HCT116 (cell line): ENCODE results near the gene ZYX. TPM values are rescaled to one million over a fixed set of nuclear protein-coding genes. Genes with fewer than 3 reads are reported as not detected.

Experiments
- ATAC-seq: fragments of 200-7000 bp; cut with Tn5 transposase; 2 replicates; pipeline ENCODE4 v1.9.1; 2020; ENCODE audit warnings: mild to moderate bottlenecking, moderate library complexity
- BruUV-seq: library from RNA; stranded (reverse); fragments of 400-500 nt; replicated peaks from 2 replicates; lab custom pipeline; 2021; lab: Mats Ljungman, UMichigan
- CTCF ChIA-PET: fragments of 300-600 bp; sonication (Branson Sonifier 250); formaldehyde crosslinking; loops from one replicate; lab custom pipeline; 2021; ENCODE audit warnings: antibody characterized with exemption; lab: Charles Lee
- POLR2A ChIA-PET: fragments of 300-600, 350-600 bp; sonication (Branson Sonifier 250); formaldehyde crosslinking; loops from one replicate; lab custom pipeline; 2021; ENCODE audit warnings: antibody characterized with exemption; lab: Charles Lee
- RAD21 ChIA-PET, 2 experiments: fragments of 300-600 bp; sonication (Branson Sonifier 250); formaldehyde crosslinking; loops; one replicate each; lab custom pipeline; 2023; ENCODE audit warnings: low total read pairs in 2 of 2; ENCODE audit not compliant: uncharacterized antibody in 2 of 2, unreplicated experiment in 2 of 2, low non-redundant PET in 1 of 2; lab: Charles Lee
- DNase-seq: peaks from one replicate; pipeline ENCODE4 v3.0.0-alpha.2; 2010; ENCODE audit warnings: low read depth, low spot score
- H2AFZ ChIP-seq: fragments of 200-600 bp; shearing (Covaris generic), sonication (generic); 2 replicates; pipeline ENCODE4 v1.6.1; 2017; ENCODE audit warnings: low read depth, mixed run types, mixed read lengths, antibody characterized with exemption, low read length; ENCODE audit not compliant: poor library complexity, severe bottlenecking
- H3K27ac ChIP-seq: 2 replicates; pipeline ENCODE4 v1.5.1; 2012; ENCODE audit warnings: low read depth, low read length
- H3K27me3 ChIP-seq: fragments of 200-600 bp; sonication (generic); 2 replicates; pipeline ENCODE4 v1.6.1; 2016; ENCODE audit warnings: mixed run types, low read length, mixed read lengths; ENCODE audit not compliant: insufficient read depth
- H3K36me3 ChIP-seq, 2 experiments: fragments of 200-500 bp in 1 of 2; fragments of 200-600 bp in 1 of 2; sonication (Bioruptor generic) in 1 of 2; sonication (generic) in 1 of 2; 2 replicates each; pipeline versions ENCODE4 v1.5.1 to v1.6.1; 2014 to 2016; ENCODE audit warnings: low read length in 2 of 2, inconsistent platforms in 1 of 2, mixed read lengths in 1 of 2, mixed run types in 1 of 2; ENCODE audit not compliant: insufficient read depth in 2 of 2, control insufficient read depth in 1 of 2
- H3K4me1 ChIP-seq, 2 experiments: fragments of 200-600 bp in 1 of 2; sonication (generic) in 1 of 2; 2 replicates each; pipeline versions ENCODE4 v1.5.1 to v1.6.1; 2012 to 2017; ENCODE audit warnings: low read length in 2 of 2, inconsistent platforms in 1 of 2, mild to moderate bottlenecking in 1 of 2, mixed read lengths in 1 of 2, mixed run types in 1 of 2, moderate library complexity in 1 of 2; ENCODE audit not compliant: insufficient read depth in 2 of 2, control insufficient read depth in 1 of 2
- H3K4me2 ChIP-seq: fragments of 200-600 bp; sonication (generic); 2 replicates; pipeline ENCODE4 v1.6.1; 2017; ENCODE audit warnings: mixed run types, low read length, mixed read lengths
- H3K4me3 ChIP-seq, 2 experiments: fragments of 200-600 bp in 1 of 2; sonication (generic) in 1 of 2; replicated peaks in 1 of 2; 2 replicates each; pipeline ENCODE4 v1.5.1; 2011 to 2016; ENCODE audit warnings: low read length in 2 of 2, control low read depth in 1 of 2, low read depth in 1 of 2, mild to moderate bottlenecking in 1 of 2, mixed read lengths in 1 of 2, mixed run types in 1 of 2
- H3K79me2 ChIP-seq: fragments of 200-600 bp; sonication (generic); 2 replicates; pipeline ENCODE4 v1.6.1; 2017; ENCODE audit warnings: mild to moderate bottlenecking, mixed run types, low read length, moderate library complexity, mixed read lengths; ENCODE audit not compliant: insufficient read depth
- H3K9ac ChIP-seq: fragments of 200-600 bp; sonication (generic); 2 replicates; pipeline ENCODE4 v1.6.1; 2016; ENCODE audit warnings: low read length, mixed read lengths
- H3K9me2 ChIP-seq: fragments of 200-600 bp; sonication (generic), shearing (Covaris generic); 2 replicates; pipeline ENCODE4 v1.6.1; 2017; ENCODE audit warnings: mixed run types, mild to moderate bottlenecking, moderate library complexity; ENCODE audit not compliant: insufficient read depth
- H3K9me3 ChIP-seq, 2 experiments: fragments of 200-500 bp in 1 of 2; fragments of 200-600 bp in 1 of 2; sonication (Bioruptor generic) in 1 of 2; sonication (generic) in 1 of 2; 2 replicates each; pipeline ENCODE4 v1.6.1; 2014 to 2017; ENCODE audit warnings: low read length in 2 of 2, mixed read lengths in 2 of 2, inconsistent platforms in 1 of 2, low read depth in 1 of 2, mild to moderate bottlenecking in 1 of 2, mixed run types in 1 of 2, moderate library complexity in 1 of 2; ENCODE audit not compliant: control insufficient read depth in 1 of 2, insufficient read depth in 1 of 2
- H4K20me1 ChIP-seq: fragments of 200-600 bp; sonication (generic), shearing (Covaris generic); 2 replicates; pipeline ENCODE4 v1.6.1; 2017; ENCODE audit warnings: mixed run types, mild to moderate bottlenecking, moderate library complexity; ENCODE audit not compliant: insufficient read depth
- CBX3 ChIP-seq: IDR thresholded peaks from 2 replicates; pipeline ENCODE4 v1.6.1; 2012; ENCODE audit warnings: low read depth
- ELF1 ChIP-seq: IDR thresholded peaks from 2 replicates; pipeline ENCODE4 v1.6.1; 2012; ENCODE audit warnings: low read depth, borderline replicate concordance
- EZH2phosphoT487 ChIP-seq: fragments of 200-600 bp; IDR thresholded peaks from 2 replicates; pipeline ENCODE4 v1.6.1; 2018; ENCODE audit warnings: antibody characterized with exemption, borderline replicate concordance
- FOSL1 ChIP-seq: IDR thresholded peaks from 2 replicates; pipeline ENCODE4 v1.6.1; 2012; ENCODE audit warnings: low read depth
- POLR2A ChIP-seq: IDR thresholded peaks from 2 replicates; pipeline ENCODE4 v1.7.0; 2011; ENCODE audit warnings: borderline replicate concordance; ENCODE audit not compliant: insufficient read depth, insufficient read length; ENCODE audit errors: extremely low read depth
- POLR2AphosphoS5 ChIP-seq: IDR thresholded peaks from 2 replicates; pipeline ENCODE4 v1.6.1; 2011; ENCODE audit warnings: mild to moderate bottlenecking, low read depth, low read length, moderate library complexity
- RAD21 ChIP-seq: IDR thresholded peaks from 2 replicates; pipeline ENCODE4 v1.6.1; 2012; ENCODE audit warnings: low read depth, mild to moderate bottlenecking
- SIN3A ChIP-seq: IDR thresholded peaks from 2 replicates; pipeline ENCODE4 v1.6.1; 2012; ENCODE audit warnings: low read depth
- SP1 ChIP-seq: IDR thresholded peaks from 2 replicates; pipeline ENCODE4 v1.6.1; 2012; ENCODE audit warnings: low read depth
- SRF ChIP-seq: IDR thresholded peaks from 2 replicates; pipeline ENCODE4 v1.6.1; 2012; ENCODE audit warnings: low read depth
- ZFX ChIP-seq: fragments of 450-650 bp; IDR thresholded peaks from 2 replicates; pipeline ENCODE4 v1.6.1; 2017
- ZNF274 ChIP-seq: fragments of 200-500 bp; sonication (Bioruptor generic); IDR thresholded peaks from 2 replicates; pipeline ENCODE4 v1.6.1; 2014; ENCODE audit warnings: mild to moderate bottlenecking, low read depth, low read length, inconsistent platforms
- intact Hi-C: fragments of 100-400 bp; cut with micrococcal nuclease; formaldehyde crosslinking; loops from 2 replicates; pipeline ENCODE4 v1.10.0; 2022
- total RNA-seq: library from RNA; stranded (reverse); gene quantifications from one replicate; pipeline ENCODE4 v1.2.1, GENCODE V29; 2021; ENCODE audit not compliant: unreplicated experiment
- TF ChIP-seq, protein P1 (sequence below): IDR thresholded peaks from 2 replicates; pipeline ENCODE4 v1.6.1; 2012
- TF ChIP-seq, protein P2 (sequence below), 3 experiments: fragments of 200-600 bp in 1 of 3; sonication (generic) in 1 of 3; IDR thresholded peaks in 2 of 3; conservative IDR thresholded peaks in 1 of 3; 2 replicates each; pipeline ENCODE4 v1.5.1; 2012 to 2017; ENCODE audit warnings: low read depth in 2 of 3, low read length in 2 of 3, antibody characterized with exemption in 1 of 3, borderline replicate concordance in 1 of 3, control low read depth in 1 of 3, mild to moderate bottlenecking in 1 of 3, mixed read lengths in 1 of 3, mixed run types in 1 of 3, moderate library complexity in 1 of 3; ENCODE audit not compliant: insufficient read depth in 1 of 3
- TF ChIP-seq, protein P3 (sequence below): IDR thresholded peaks from 2 replicates; pipeline ENCODE4 v1.6.1; 2012
- TF ChIP-seq, protein P4 (sequence below): IDR thresholded peaks from 2 replicates; pipeline ENCODE4 v1.6.1; 2011; ENCODE audit warnings: mild to moderate bottlenecking, low read length, moderate library complexity; ENCODE audit not compliant: insufficient replicate concordance; ENCODE audit errors: extremely low read depth

The ZYX gene
- total RNA-seq, 1 experiment from 2014 or later = 144 TPM

DNA sequence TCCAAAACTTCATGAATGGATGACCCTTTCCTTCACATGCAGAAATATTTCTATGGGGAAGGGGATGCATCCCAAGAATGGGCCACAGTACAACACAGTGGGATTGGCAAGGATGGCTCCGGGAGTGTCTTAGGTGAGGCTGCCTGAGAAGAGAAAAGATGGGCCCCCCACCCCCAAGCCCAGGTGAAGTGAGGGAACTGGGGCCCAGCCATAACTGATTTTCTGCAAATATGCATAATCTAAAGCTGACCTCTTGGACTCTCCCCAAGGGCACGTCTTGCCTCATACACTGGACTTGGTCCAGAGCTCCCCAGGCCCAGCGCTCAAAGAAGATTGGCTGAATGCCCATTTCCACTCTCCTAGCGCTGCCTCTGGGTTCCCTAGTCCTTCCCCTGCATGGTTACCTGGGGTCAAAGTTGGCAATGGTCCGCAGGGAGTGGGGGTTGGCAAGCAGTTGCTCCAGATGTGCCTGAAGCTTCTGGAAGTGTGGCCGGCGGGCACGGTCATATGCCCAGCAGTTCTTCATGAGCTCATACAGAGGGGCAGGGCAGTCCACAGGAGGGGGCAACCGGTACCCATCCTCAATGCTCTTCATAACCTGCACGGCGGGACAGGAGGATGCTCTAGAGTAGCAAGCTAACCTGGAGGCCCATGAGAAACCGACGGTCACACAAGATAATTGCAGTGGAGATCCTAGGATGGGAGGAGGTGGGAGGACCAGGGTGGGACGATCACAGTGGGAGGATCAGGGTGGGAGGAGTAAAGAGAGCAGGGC, 12.3 kb downstream of the ZYX start:
- Histone ChIP-seq H4K20me1 (no peaks in the 10 kb centered on the region), H3K4me3 (no peak overlapping the region), H2AFZ (no peak overlapping the region), H3K4me1 (no peaks in the 10 kb centered on the region), H3K27ac (no peak overlapping the region), H3K9ac (no peak overlapping the region), H3K27me3 (no peaks in the 10 kb centered on the region), H3K4me2 (no peak overlapping the region), H3K9me3 (no peaks in the 10 kb centered on the region), H3K36me3 (peaks cover 15 to 28% of the 10 kb centered on the region in 2 experiments), H3K9me2 (no peaks in the 10 kb centered on the region), H3K79me2 (peaks cover 7% of the 10 kb centered on the region; the same call in 1 of the 2 replicates)
- DNase-seq (no peak), ATAC-seq (no peak)
- POLR2A ChIA-PET = no interaction called here
- CTCF ChIA-PET = no interaction called here
- no peak for TF ChIP-seq CBX3
- TF ChIP-seq, protein P1, sequence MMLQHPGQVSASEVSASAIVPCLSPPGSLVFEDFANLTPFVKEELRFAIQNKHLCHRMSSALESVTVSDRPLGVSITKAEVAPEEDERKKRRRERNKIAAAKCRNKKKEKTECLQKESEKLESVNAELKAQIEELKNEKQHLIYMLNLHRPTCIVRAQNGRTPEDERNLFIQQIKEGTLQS = no peak
- TF ChIP-seq POLR2A = no peak
- TF ChIP-seq ELF1 = no peak
- TF ChIP-seq RAD21 = no peak
- TF ChIP-seq, protein P2, sequence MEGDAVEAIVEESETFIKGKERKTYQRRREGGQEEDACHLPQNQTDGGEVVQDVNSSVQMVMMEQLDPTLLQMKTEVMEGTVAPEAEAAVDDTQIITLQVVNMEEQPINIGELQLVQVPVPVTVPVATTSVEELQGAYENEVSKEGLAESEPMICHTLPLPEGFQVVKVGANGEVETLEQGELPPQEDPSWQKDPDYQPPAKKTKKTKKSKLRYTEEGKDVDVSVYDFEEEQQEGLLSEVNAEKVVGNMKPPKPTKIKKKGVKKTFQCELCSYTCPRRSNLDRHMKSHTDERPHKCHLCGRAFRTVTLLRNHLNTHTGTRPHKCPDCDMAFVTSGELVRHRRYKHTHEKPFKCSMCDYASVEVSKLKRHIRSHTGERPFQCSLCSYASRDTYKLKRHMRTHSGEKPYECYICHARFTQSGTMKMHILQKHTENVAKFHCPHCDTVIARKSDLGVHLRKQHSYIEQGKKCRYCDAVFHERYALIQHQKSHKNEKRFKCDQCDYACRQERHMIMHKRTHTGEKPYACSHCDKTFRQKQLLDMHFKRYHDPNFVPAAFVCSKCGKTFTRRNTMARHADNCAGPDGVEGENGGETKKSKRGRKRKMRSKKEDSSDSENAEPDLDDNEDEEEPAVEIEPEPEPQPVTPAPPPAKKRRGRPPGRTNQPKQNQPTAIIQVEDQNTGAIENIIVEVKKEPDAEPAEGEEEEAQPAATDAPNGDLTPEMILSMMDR (IDR thresholded peaks at IDR 0.05 in 2 of 3, conservative IDR thresholded peaks at IDR 0.05 in 1 of 3; ENCODE audit: borderline replicate concordance in 1 of 3, insufficient read depth in 1 of 3, low read depth in 2 of 3, low read length in 2 of 3) = no peak
- no peak for TF ChIP-seq FOSL1
- no peak for TF ChIP-seq SIN3A
- TF ChIP-seq SRF = no peak
- no peak for TF ChIP-seq EZH2phosphoT487
- TF ChIP-seq, protein P3, sequence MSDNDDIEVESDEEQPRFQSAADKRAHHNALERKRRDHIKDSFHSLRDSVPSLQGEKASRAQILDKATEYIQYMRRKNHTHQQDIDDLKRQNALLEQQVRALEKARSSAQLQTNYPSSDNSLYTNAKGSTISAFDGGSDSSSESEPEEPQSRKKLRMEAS = no peak
- TF ChIP-seq SP1 = no peak
- TF ChIP-seq ZFX = no peak
- TF ChIP-seq, protein P4, sequence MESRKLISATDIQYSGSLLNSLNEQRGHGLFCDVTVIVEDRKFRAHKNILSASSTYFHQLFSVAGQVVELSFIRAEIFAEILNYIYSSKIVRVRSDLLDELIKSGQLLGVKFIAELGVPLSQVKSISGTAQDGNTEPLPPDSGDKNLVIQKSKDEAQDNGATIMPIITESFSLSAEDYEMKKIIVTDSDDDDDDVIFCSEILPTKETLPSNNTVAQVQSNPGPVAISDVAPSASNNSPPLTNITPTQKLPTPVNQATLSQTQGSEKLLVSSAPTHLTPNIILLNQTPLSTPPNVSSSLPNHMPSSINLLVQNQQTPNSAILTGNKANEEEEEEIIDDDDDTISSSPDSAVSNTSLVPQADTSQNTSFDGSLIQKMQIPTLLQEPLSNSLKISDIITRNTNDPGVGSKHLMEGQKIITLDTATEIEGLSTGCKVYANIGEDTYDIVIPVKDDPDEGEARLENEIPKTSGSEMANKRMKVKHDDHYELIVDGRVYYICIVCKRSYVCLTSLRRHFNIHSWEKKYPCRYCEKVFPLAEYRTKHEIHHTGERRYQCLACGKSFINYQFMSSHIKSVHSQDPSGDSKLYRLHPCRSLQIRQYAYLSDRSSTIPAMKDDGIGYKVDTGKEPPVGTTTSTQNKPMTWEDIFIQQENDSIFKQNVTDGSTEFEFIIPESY = no peak
- TF ChIP-seq ZNF274 = no peak
- no peak for TF ChIP-seq POLR2AphosphoS5
- no TSS peak for BruUV-seq
- intact Hi-C loops = no loop called here
- RAD21 ChIA-PET = no interaction called here
